Measurements from ENCODE around the gene SNX9.
"Not testable (repeated sequence)": the region's sequence is repeated elsewhere in the genome, so short reads cannot be mapped to it uniquely, and the experiment has no call there.

GRCh38 chr6:157794012-157794411 is 29.0 kb upstream of the SNX9 start:
- not testable (repeated sequence) for TF ChIP-seq CTCF (conservative IDR thresholded peaks at IDR 0.05 in 1 of 2, IDR thresholded peaks at IDR 0.05 in 1 of 2; ENCODE audit: low read depth in 1 of 2, low read length in 2 of 2); EZH2 (IDR thresholded peaks at IDR 0.05; ENCODE audit: low read length, missing control alignments)

Measured in fibroblast of lung (primary cell).